Endothelial cell (in vitro differentiated cells): ENCODE measurements around the gene NFKBIE. TPM values are rescaled to one million over a fixed set of nuclear protein-coding genes. Genes with fewer than 3 reads are reported as not detected.

ENCODE experiments used
- DNase-seq: peaks from one replicate; pipeline ENCODE4 v3.0.0; 2021; ENCODE audit warnings: low spot score
- H3K27ac Mint-ChIP-seq: one replicate; pipeline ENCODE4 v1.8.0; 2021; ENCODE audit warnings: mixed read lengths, inconsistent platforms; ENCODE audit not compliant: unreplicated experiment
- H3K27me3 Mint-ChIP-seq: one replicate; pipeline ENCODE4 v1.8.0; 2021; ENCODE audit warnings: mild to moderate bottlenecking, moderate library complexity, mixed read lengths, inconsistent platforms; ENCODE audit not compliant: unreplicated experiment
- H3K36me3 Mint-ChIP-seq: one replicate; pipeline ENCODE4 v1.8.0; 2021; ENCODE audit warnings: mild to moderate bottlenecking, low read depth, mixed read lengths, inconsistent platforms; ENCODE audit not compliant: unreplicated experiment
- H3K4me1 Mint-ChIP-seq: one replicate; pipeline ENCODE4 v1.8.0; 2021; ENCODE audit warnings: mild to moderate bottlenecking, mixed read lengths, inconsistent platforms; ENCODE audit not compliant: unreplicated experiment
- H3K4me3 Mint-ChIP-seq: one replicate; pipeline ENCODE4 v1.8.0; 2021; ENCODE audit warnings: mild to moderate bottlenecking, mixed read lengths, inconsistent platforms; ENCODE audit not compliant: unreplicated experiment
- H3K9me3 Mint-ChIP-seq: one replicate; pipeline ENCODE4 v1.8.0; 2021; ENCODE audit warnings: mixed read lengths, inconsistent platforms; ENCODE audit not compliant: unreplicated experiment
- total RNA-seq: library from RNA; stranded (reverse); fragmentation: NEBNext Ultra II Directional; extraction: Animal tissue kit (Norgen Biotek cat#: 25700); gene quantifications from one replicate; pipeline ENCODE4 v1.2.1, GENCODE V29; 2021; ENCODE audit not compliant: unreplicated experiment
- TF ChIP-seq, protein P1 (sequence below): fragments of 200-600 bp; sonication (generic); IDR thresholded peaks from one replicate; pipeline ENCODE4 v1.5.0; 2021; ENCODE audit warnings: antibody characterized with exemption; ENCODE audit not compliant: unreplicated experiment

The NFKBIE gene
- total RNA-seq, 1 donor from 2014 or later, result 16.7 TPM

DNA sequence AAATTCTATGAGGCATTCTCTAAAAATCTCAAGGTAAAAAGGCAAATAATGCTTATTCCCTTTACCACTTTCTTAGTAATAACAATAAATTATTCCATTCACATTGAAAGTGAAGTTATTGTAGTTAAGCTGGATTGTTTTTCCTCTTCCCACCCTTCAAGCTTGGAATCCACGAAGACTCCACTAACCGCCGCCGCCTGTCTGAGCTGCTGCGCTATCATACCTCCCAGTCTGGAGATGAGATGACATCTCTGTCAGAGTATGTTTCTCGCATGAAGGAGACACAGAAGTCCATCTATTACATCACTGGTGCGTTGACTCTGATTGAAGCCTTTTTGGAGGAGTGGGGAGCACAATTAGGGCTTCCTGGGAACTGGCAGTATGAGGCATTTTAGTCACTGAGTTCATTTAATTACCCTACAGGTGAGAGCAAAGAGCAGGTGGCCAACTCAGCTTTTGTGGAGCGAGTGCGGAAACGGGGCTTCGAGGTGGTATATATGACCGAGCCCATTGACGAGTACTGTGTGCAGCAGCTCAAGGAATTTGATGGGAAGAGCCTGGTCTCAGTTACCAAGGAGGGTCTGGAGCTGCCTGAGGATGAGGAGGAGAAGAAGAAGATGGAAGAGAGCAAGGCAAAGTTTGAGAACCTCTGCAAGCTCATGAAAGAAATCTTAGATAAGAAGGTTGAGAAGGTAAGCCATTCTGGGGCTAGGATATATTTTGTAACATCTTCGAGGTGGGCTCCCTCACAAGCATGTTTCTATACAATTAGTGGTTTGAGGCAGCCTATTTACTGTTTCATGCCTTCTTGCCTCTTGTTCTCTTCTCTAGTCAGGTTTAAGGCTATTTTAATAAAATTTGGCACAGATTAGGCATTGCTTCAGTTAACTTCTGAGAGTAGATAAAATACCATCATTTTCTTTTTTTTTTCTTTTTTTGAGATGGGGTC, 13.5 kb downstream of the NFKBIE start:
- TF ChIP-seq, protein P1, sequence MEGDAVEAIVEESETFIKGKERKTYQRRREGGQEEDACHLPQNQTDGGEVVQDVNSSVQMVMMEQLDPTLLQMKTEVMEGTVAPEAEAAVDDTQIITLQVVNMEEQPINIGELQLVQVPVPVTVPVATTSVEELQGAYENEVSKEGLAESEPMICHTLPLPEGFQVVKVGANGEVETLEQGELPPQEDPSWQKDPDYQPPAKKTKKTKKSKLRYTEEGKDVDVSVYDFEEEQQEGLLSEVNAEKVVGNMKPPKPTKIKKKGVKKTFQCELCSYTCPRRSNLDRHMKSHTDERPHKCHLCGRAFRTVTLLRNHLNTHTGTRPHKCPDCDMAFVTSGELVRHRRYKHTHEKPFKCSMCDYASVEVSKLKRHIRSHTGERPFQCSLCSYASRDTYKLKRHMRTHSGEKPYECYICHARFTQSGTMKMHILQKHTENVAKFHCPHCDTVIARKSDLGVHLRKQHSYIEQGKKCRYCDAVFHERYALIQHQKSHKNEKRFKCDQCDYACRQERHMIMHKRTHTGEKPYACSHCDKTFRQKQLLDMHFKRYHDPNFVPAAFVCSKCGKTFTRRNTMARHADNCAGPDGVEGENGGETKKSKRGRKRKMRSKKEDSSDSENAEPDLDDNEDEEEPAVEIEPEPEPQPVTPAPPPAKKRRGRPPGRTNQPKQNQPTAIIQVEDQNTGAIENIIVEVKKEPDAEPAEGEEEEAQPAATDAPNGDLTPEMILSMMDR, result no peak
- Mint-ChIP-seq H3K27me3 (peaks cover 14% of the 10 kb centered on the region), H3K9me3 (no peaks in the 10 kb centered on the region), H3K4me1 (peaks cover 52% of the 10 kb centered on the region), H3K36me3 (peaks cover 80% of the 10 kb centered on the region), H3K4me3 (peak overlapping the region; percentile 52), H3K27ac (no peak overlapping the region)
- DNase-seq, result no peak

DNA sequence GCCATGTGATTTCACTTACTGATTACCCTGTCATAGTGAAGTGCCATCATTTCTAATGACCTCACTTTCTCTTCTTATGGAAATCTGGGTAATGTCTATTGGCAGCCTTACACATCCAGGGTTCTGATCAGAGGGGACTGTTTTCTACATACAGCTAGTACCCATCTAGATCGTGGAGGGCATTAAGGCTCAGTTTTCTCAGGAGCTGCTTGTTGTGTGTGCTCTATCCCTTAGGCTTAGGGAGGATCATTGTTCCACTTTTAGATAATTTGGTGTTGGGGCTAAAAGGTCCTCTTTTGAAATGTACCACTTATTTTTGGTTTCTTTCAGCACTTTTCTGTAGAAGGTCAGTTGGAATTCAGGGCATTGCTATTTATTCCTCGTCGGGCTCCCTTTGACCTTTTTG, 14.6 kb downstream of the NFKBIE start:
- Mint-ChIP-seq H3K4me1 (peaks cover 44% of the 10 kb centered on the region), H3K36me3 (peaks cover 74% of the 10 kb centered on the region), H3K27ac (no peak overlapping the region), H3K4me3 (no peak overlapping the region), H3K27me3 (peaks cover 10% of the 10 kb centered on the region), H3K9me3 (no peaks in the 10 kb centered on the region)
- DNase-seq, result no peak
- TF ChIP-seq, protein P1, result no peak

DNA sequence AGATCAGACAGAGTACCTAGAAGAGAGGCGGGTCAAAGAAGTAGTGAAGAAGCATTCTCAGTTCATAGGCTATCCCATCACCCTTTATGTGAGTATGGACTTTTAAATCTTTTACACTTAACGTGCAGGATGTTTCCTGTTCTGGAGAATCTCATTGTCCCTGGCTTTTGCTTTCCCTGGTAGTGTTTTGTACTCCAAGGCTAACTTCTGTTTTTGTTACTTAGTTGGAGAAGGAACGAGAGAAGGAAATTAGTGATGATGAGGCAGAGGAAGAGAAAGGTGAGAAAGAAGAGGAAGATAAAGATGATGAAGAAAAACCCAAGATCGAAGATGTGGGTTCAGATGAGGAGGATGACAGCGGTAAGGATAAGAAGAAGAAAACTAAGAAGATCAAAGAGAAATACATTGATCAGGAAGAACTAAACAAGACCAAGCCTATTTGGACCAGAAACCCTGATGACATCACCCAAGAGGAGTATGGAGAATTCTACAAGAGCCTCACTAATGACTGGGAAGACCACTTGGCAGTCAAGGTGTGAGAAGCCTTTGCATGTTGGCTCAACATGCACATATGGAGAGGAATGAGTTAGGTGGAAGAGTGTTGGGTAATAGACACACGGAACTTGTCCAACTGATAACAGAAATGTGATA, 15.2 kb downstream of the NFKBIE start:
- Mint-ChIP-seq H3K27ac (peak overlapping the region; percentile 15), H3K27me3 (peaks cover 15% of the 10 kb centered on the region), H3K9me3 (no peaks in the 10 kb centered on the region), H3K4me1 (peaks cover 43% of the 10 kb centered on the region), H3K36me3 (peaks cover 73% of the 10 kb centered on the region), H3K4me3 (peak overlapping the region; percentile 73)
- DNase-seq, result no peak
- TF ChIP-seq, protein P1, result no peak

DNA sequence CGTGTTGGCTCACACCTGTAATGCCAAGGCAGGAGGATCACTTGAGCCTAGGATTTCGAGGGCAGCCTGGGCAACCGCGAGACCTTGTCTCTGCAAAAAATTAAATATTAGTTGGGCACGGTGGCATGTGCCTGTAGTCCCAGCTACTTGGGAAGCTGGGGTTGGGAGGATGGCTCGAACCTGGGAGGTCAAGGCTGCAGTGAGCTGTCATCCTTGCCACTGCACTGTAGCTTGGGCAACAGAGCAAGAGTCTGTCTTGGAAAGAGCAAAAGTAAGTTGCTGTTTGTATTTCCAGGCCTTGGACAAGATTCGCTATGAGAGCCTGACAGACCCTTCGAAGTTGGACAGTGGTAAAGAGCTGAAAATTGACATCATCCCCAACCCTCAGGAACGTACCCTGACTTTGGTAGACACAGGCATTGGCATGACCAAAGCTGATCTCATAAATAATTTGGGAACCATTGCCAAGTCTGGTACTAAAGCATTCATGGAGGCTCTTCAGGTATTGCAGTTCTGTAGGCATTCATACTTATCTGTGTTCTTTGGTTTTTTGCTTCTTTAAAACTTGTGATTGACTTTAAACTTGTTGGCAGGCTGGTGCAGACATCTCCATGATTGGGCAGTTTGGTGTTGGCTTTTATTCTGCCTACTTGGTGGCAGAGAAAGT, 16.1 kb downstream of the NFKBIE start:
- Mint-ChIP-seq H3K27me3 (peaks cover 12% of the 10 kb centered on the region), H3K9me3 (no peaks in the 10 kb centered on the region), H3K4me1 (peaks cover 38% of the 10 kb centered on the region), H3K4me3 (peak overlapping the region; percentile 99), H3K36me3 (peaks cover 66% of the 10 kb centered on the region), H3K27ac (peak overlapping the region; percentile 65)
- TF ChIP-seq, protein P1, result no peak
- no peak for DNase-seq
